ENCODE results near the gene PLCL2. TPM values are rescaled to one million over a fixed set of nuclear protein-coding genes. Genes with fewer than 3 reads are reported as not detected.
A peak's percentile ranks its signal among the peaks of the same experiment; 100 is the strongest.

The PLCL2 gene
- total and polyA plus RNA-seq, 10 of the 15 experiments (the other 5 are each of a cell fraction or from before 2014, with no cell fraction given), result 7.5 to 37.3 (median 21.7) TPM

GRCh38 chr3:16897254-16897926 lies 12.6 kb downstream of the PLCL2 start (continued):
- TF ChIP-seq CBX5 (IDR thresholded peaks at IDR 0.05; ENCODE audit: low read depth) (no peak), MTA3 (IDR thresholded peaks at IDR 0.05; ENCODE audit: borderline replicate concordance, low read length) (no peak), NFYB (IDR thresholded peaks at IDR 0.05; ENCODE audit: insufficient read depth, low read depth, low read length) (no peak), PKNOX1 (IDR thresholded peaks at IDR 0.05) (peak; percentile 80), BHLHE40 (IDR thresholded peaks at IDR 0.05; ENCODE audit: borderline replicate concordance in 1 of 2, low read depth in 2 of 2, low read length in 1 of 2) (no peak; a peak in 1 of 4 replicates), SP1 (IDR thresholded peaks at IDR 0.05; ENCODE audit: low read depth, low read length) (no peak), SIX5 (IDR thresholded peaks at IDR 0.05; ENCODE audit: low read depth, low read length, severe bottlenecking) (no peak), NR2C1 (IDR thresholded peaks at IDR 0.05) (no peak), BCLAF1 (IDR thresholded peaks at IDR 0.05) (no peak), MTA2 (IDR thresholded peaks at IDR 0.05; ENCODE audit: low read depth) (0 out of 2 replicates have a peak, but pooled peaks have one; percentile 43), PAX5 (IDR thresholded peaks at IDR 0.05; ENCODE audit: borderline replicate concordance, low read depth, low read length) (peak; percentile 55; the same call in 1 of the 2 replicates), POLR2A (IDR thresholded peaks at IDR 0.05; ENCODE audit: low read depth, low read length) (no peak), EP300 (IDR thresholded peaks at IDR 0.05; ENCODE audit: borderline replicate concordance in 1 of 2, control insufficient read depth in 1 of 2, low read depth in 2 of 2, low read length in 2 of 2) (peak in 1 of 2 experiments; percentile 47; a peak in 1 of 4 replicates), ATF2 (IDR thresholded peaks at IDR 0.05; ENCODE audit: low read length) (no peak), POLR2AphosphoS5 (IDR thresholded peaks at IDR 0.05; ENCODE audit: low read length) (no peak), DPF2 (IDR thresholded peaks at IDR 0.05) (peak; percentile 33; the same call in 1 of the 2 replicates), RUNX3 (IDR thresholded peaks at IDR 0.05; ENCODE audit: low read length) (peak; percentile 37; the same call in 1 of the 2 replicates)

Data from GM12878 (cell line).